ENCODE measurements around the gene SERPINB10. TPM values are rescaled to one million over a fixed set of nuclear protein-coding genes. Genes with fewer than 3 reads are reported as not detected.

The SERPINB10 gene
- total and polyA plus RNA-seq, 9 donors = 2.0 TPM; not detected in 8

DNA sequence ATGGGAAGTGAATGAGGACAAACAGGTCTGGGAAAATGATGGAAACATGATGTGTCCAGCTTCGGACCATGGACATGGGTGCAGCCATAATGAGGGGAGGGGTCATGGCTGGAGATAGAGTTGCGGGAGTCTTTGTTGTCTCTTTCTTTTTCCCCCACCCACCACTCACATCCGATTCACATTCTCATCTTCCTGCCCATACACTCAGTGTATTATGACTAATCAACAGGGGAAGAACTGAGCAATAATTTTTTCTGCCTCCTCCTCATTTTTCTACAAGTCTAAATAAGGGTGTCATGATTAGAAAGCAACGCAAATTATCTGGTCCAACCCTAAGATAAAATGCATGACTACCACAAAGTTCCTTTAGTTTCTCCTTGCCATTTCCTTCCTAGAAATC is 25.9 kb upstream of the SERPINB10 start:
- intact Hi-C loops (cut with DNase I) = no loop called here
- 21 to 29% (median 23%) methylated on average over 4 of the region's 4 CpGs for WGBS, 3 donors
- TF ChIP-seq POLR2A (IDR thresholded peaks at IDR 0.05) (no peak), EP300 (IDR thresholded peaks at IDR 0.05) (no peak), CTCF (IDR thresholded peaks at IDR 0.05) (no peak)
- Histone ChIP-seq H3K27me3 (no peaks in the 10 kb centered on the region), H3K36me3 (no peaks in the 10 kb centered on the region), H3K4me3 (no peak overlapping the region), H3K27ac (no peak overlapping the region), H3K9me3 (no peaks in the 10 kb centered on the region), H3K4me1 (ENCODE audit: insufficient read depth) (no peaks in the 10 kb centered on the region)
- no peak for DNase-seq

DNA sequence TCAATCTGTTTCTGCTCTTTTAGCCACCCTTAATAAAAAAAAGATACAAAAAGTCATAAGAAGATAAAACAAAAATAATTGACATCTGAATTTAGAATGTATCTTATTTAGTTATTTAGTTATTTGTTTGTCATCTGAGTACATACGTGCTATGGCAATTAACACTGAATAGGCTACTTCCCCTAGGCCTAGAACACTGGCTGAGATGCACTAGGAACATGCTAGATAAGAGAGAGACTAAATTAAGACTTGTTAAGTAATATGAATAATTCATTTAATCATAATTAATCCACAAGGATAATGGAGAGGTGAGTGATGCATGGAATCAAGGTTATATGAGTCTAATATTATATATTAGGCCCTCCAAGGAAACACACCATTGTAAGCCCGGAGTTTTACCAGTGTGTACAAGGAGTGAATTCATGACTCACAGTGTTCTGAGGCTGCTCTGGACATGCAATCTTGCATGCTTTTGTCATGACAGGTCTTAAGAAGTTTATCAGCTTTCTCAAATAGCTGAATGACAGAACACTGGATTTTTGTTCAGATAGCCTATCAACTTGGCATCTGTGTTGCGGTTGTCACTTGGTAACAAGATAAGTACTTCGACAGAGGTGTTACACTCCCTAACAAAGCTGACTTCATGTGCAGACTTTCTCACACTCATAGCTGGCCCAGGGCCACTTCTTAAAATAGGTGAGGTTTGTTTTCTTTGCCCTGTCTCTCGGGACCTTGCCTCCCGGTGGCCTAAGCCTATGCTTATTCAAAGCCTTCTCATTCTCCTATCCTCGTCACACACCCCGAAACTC is 25.2 kb upstream of the SERPINB10 start:
- intact Hi-C loops (cut with DNase I) = no loop called here
- WGBS, 3 donors = 60 to 67% (median 64%) methylated on average over 8 of the region's 8 CpGs

DNA sequence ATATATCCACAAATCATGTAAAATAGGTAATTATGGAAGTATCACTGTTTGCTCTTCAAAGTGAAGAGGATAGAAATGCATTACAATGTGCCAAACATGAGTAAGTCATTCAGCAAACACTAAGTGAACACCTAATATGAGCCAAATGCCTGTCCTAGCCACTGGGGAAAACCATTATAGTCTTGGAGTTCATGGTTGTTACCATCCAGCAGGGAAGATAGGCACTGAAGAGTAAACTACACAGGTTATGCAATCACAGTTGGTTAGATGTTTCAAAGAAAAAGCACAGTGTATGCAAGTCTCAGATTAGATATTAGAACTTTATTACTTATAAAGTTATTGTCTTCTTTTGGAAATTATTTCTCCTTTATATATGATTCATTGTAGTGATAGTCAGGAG is 24.1 kb upstream of the SERPINB10 start:
- TF ChIP-seq POLR2A (IDR thresholded peaks at IDR 0.05) (no peak), CTCF (IDR thresholded peaks at IDR 0.05) (no peak), EP300 (IDR thresholded peaks at IDR 0.05) (no peak)
- Histone ChIP-seq H3K4me1 (ENCODE audit: insufficient read depth) (no peaks in the 10 kb centered on the region), H3K9me3 (no peaks in the 10 kb centered on the region), H3K27me3 (no peaks in the 10 kb centered on the region), H3K27ac (no peak overlapping the region), H3K4me3 (no peak overlapping the region), H3K36me3 (no peaks in the 10 kb centered on the region)
- DNase-seq = no peak
- intact Hi-C loops (cut with DNase I) = no loop called here

More for the DNA sequence above, 25.2 kb upstream of the SERPINB10 start:
- TF ChIP-seq EP300 (IDR thresholded peaks at IDR 0.05) (no peak), POLR2A (IDR thresholded peaks at IDR 0.05) (no peak), CTCF (IDR thresholded peaks at IDR 0.05) (no peak)
- Histone ChIP-seq H3K27me3 (no peaks in the 10 kb centered on the region), H3K4me3 (no peak overlapping the region), H3K4me1 (ENCODE audit: insufficient read depth) (no peaks in the 10 kb centered on the region), H3K27ac (no peak overlapping the region), H3K36me3 (no peaks in the 10 kb centered on the region), H3K9me3 (no peaks in the 10 kb centered on the region)
- DNase-seq = no peak

GRCh38 chr18:63887424-63887823 is 20.3 kb upstream of the SERPINB10 start, which contains the start of gene SERPINB2:
Gene SERPINB2 (plus strand): TSS chr18:63887705. CDS start chr18:63891445, 3,740 bp downstream.
- TF ChIP-seq POLR2A (IDR thresholded peaks at IDR 0.05) (no peak), EP300 (IDR thresholded peaks at IDR 0.05) (no peak), CTCF (IDR thresholded peaks at IDR 0.05) (no peak)
- H3K9me3 ChIP-seq = no peaks in the 10 kb centered on the region
- no peak within 1 kb of the TSS for H3K27ac ChIP-seq
- intact Hi-C loops (cut with DNase I) = no loop called here
- no peaks in the 10 kb centered on the region for H3K27me3 ChIP-seq
- no peak for DNase-seq
- H3K36me3 ChIP-seq = no peaks in the 10 kb centered on the region
- no peaks in the 10 kb centered on the region for H3K4me1 ChIP-seq (ENCODE audit: insufficient read depth)
- WGBS, 3 donors = 72 to 81% (median 81%) methylated on average over 1 of the region's 1 CpG
- H3K4me3 ChIP-seq = no peak within 1 kb of the TSS
